Stimulated activated CD4-positive, alpha-beta T cell treated with anti-CD3 and anti-CD28 coated beads, Interleukin-1b, Interleukin-23, amount 100 ng/mL, for 4 hours (primary cell): ENCODE data around the gene CBX8.

ENCODE experiments used
- DNase-seq, 2 donors: peaks; one replicate each; pipeline ENCODE4 v3.0.0-alpha.2; 2020; ENCODE audit warnings: low read depth in 2 of 2

Gene CBX8

GRCh38 chr17:79819534-79820276, 22.8 kb upstream of the CBX8 start:
- DNase-seq, result no peak

DNA sequence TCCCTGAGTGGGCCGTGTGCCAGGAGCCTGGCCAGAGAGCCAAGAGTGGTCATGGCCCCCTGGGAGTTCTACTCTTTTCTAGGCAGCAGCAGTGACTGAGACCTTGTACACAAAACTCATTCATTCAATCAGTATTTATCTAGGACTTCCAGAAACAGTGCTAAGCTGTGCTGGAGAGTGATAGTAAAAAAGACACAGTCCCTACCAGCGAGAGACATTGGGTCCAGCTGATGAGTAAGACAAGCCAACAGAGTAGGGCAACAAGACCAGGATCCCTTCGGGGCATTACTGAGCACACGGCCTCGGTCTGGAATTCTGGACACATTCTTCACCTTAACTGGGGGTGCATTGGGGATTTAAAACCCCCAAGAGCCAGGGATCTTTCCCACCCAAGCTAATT, 22.2 kb upstream of the CBX8 start:
- DNase-seq, result no peak

GRCh38 chr17:79818026-79818758, 21.3 kb upstream of the CBX8 start:
- no peak for DNase-seq

DNA sequence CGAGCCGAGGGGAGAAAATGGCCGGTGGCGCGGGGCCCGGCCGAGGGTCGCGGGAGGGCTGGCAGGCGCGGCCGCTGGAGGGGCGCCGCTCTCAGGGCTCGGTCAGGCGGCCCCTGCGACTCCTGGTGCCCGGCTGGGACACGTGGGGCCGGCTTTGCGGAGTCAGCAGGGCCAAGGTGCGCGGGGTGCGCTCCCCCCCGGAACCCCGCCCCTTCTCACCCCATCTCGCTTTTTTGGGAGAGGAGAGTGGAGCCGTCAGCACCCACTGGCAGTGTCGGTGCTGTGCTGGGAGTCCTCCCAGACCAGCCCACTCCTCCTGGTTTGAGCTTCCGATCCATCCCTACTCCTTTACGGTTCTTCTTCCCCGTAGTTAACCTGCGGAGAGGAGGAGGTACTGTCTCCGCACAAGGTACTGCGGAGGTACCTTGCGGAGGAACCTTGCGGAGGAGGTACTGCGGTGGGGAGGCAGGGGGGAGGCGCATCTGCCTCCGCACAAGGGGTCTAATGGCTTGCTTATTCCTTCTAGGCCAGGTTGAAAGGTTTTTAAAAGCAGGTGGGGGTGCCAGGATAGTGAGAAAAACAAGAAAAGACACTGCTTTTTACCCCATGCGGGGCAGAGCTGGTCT, 19.1 kb upstream of the CBX8 start:
- no peak for DNase-seq

GRCh38 chr17:79814974-79815835, 18.3 kb upstream of the CBX8 start:
- no peak for DNase-seq

- DNase-seq, result no peak
These were observed 17.5 kb upstream of the CBX8 start for GRCh38 chr17:79814127-79814973.

- DNase-seq, result no peak
These were observed 16.6 kb upstream of the CBX8 start for GRCh38 chr17:79813297-79814126.

- DNase-seq, result no peak
These were observed 15.7 kb upstream of the CBX8 start for GRCh38 chr17:79812353-79813258.

DNA sequence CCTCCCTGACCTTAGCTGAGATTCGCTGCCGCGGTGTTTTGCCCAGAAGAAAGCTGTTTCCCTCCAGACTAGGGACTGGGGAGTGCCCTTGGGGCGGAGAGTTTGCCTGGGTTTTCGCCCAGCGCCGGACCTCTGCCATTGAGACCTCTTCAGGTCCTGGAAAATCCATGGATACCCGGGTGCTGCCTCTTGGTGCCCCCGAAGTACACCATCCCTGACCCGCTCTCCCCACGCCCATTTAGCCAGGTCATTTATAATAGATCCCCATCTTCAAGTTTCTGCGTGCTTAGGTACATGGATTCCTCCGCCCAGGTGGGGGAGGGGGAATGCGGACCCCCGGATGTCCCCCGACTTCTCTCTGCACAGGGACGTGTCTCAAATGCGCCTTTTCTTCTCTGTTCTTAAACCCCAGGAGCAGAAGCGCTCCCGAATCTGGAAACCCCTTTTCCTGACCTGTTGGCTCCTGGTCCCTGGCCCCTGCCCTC, 15.0 kb upstream of the CBX8 start:
- no peak for DNase-seq

DNA sequence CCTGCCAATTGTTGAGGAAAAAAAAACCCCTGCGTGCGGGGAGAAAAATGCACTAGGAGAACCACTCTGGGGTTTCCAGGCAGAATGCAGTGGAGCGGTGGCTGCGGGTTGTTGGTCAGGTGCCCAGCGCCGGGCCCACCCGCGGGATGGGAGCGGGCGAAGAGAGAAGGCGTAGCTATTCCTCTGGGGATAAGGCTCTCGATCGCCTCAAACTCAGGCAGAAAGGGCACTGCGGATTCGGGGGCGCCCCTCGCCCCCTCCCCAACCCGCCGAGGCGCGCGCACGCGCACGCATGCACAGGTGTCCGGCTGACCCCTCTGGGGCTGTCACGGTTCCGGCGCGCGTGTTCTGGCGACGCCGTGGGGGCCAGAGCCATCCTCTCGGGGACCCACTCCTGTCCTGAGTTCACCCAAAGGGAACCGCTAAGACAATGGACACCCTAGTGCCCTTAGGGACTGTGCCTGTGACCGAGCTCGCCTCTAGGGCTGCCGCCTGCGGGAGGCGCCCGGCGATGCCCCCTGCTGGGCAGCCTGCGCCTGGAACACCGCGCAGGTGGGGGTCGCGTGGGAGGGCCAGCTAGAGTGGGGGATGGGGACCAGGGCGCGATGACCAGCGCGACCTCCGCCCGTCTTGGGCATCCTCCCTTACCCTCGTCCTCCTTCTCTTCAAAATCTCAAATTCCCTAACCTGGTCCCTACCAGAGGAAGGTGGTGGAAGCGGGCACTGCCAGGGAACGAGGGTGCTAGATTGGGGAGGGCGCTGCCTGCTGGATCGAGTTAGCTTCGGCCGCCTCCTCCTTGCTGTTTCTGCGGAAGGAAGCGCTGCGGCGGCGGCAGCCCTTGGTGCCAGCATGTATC, 14.4 kb upstream of the CBX8 start:
- DNase-seq, result no peak

DNA sequence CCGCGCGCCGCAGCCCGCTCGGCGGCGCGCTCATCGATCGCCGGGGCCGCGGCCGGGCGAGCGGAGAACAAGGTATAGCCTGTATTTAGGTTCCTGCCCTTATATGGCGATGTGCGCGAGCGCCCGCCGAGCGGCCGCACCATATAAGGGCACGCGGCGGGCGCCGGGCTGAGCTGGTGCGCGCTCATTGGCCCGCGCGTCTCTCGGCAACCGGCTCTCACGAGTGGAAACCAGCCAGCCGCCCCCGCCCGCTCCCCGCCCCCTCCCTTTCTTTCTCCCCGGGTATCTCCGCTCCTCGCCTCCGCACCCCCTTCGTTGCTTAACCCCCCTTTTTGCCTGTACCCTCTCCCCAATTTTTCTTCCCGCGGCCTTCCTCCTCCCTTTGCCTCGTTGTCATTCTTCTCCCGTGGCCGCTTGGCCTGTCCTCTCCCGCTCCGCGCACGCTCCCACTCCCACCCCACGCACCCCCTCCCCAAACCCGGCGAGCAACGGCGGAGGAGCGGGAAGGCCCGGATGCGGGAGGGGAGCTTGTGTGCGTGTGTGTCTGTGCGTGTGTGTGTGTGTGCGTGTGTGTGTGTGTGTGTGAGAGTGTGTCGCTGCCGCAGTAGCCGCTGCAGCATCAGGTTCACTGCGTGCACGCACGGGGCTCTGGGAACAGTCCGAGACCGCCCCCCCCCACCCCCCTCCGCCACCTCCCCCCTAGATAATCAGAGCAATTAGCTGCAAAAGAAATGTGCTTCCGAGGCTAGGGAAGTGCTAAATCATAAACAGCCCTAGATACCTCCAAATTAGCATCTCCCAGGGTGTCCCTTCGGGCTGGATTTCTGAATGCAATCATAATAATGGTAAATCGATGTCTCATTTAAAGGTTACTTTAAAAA, 13.5 kb upstream of the CBX8 start:
- DNase-seq, result peak; percentile 80

GRCh38 chr17:79809530-79810129, 12.8 kb upstream of the CBX8 start:
- no peak for DNase-seq

DNA sequence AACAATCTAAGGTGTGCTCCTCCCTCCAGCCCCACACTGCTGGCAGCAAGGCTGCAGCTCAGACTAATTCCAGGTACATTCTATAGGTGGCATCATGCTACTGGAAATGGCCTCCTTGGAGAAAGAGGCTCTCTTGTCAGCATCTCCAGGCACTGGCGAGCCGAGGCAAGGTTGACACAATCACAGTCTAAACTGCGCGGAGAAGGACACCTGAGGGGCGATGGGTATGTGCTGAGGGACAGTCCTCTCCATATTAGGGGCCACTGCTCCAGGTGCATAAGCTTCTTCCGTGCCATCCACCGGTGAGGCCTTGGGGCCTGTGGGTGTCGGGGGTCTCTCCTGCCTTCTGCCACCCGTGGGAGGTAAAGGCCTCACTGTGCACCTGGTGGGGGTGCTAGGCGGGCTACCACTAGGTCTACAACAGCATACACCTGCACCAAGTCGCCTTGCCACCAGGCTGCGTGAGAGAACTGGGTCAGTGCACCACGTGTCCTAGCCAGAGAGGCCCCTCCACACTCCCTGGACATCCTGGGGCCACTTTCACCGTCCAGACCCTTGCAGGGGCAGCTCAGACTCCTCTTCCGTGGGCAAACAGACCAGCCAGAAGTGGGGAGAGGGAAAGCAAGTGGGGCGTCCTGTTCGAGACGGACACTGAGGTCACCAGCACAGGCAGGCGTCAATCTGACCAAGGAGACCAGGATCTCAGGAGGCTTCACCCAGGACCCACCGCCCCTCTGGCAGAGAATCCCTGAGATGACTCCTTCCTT, 12.1 kb upstream of the CBX8 start:
- DNase-seq, result no peak

DNA sequence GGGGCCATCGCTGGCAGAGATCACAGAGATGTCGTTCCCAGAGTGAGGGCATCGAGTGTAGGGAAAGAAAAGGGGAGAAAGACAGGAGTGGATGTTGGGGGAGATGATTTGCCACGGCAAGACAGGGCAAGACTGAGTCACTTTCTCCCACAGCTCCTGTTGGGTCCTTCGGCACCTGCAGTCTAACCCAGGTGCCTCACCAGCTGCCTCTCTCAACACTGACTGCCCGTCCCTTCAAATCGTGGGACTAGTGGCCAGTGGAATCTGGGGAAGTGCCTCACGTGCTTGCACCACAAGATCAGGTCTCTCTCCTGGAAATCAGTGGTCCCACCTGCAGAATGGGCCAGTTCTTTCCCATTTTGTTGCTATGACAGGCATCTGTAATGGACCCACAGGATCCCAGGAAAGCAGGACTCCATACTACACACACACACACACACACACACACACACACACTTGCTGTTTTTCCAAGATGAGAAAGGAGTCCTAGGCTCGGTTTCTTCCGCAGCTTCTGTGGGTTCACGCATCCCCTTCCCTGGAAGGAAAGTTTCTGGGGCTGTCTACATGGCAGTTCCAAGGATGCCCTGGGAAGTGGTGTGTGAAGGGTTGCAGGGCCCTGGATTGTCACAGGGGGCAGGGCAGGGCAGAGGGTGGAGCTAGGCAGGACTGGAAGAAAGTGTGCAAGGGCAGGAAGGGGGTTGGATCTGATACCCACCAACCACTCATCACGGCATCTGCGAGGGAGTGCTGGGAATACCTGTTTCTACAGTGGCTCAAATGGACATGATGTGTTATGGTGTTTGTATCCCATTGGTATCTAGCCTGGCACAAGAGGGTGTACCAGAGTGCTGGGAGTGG, 10.2 kb upstream of the CBX8 start:
- no peak for DNase-seq

DNA sequence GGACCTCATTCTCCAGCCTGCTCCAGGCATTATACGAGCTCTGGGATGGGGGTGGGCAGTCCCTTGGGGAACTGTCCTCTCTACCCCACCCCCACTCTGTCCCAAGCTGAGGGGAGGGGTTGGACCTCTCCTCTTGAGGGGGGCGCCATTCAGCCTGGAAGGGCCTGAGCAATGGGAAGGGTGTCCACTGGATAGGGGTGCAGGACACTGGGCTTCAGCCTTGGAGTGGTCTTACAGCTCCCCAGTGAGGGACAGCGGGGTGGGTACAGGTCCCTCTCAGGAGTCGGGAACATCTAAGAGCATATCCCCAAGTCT, 9.5 kb upstream of the CBX8 start:
- DNase-seq, result no peak
